NCI-H1092 treated with DMSO at 0.1 percent for 48 hours (cell line): ENCODE data around the gene MAPK8IP3.

ENCODE experiments used
- DNase-seq: peaks from one replicate; lab custom pipeline; 2025; lab: John Stamatoyannopoulos, UW

Gene MAPK8IP3

DNA sequence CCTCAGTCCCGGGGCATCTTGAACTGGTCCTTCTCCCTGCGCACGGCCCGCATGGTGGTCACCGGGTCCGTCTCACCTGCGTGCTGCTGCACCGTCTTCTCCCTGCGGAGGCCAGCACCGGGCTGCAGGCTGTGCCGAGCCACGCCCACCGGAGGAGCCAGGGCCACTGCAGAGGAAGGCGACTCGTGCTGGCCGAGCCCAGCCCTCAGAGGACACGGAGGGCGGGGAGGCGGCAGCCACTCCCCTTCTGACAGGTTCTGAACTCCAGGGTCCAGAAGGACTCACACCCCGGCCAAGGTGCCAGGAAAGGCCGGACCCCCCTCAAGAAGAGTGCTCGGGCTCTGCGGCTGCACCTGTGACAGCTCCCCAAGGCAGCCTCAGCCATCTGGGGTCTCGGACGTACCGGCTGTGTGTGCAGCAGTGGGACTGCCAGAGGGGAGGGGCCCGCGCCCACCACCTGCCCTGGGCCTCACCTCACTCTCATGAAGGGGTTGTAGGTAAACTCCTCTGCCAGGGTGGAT, 103.3 kb downstream of the MAPK8IP3 start:
- no peak for DNase-seq

DNA sequence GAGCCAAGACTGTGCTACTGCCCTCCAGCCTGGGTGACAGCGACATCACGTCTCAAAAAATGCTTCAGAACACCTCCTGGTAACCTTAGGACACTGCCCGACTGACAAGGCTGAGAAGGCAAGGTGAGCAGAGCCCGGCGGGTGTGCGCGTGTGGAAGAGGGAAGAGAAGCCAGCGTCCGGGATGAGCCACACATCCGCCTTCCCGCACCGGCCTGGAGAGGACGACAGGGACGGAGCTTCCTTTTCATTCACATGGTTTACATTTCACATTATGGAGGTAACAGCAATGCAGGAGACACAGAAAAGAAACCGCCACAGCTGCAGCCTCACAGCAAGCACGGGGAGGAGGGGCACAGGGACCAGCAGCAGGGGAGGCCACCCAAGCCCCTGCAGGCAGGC, 104.1 kb downstream of the MAPK8IP3 start:
- DNase-seq = no peak

DNA sequence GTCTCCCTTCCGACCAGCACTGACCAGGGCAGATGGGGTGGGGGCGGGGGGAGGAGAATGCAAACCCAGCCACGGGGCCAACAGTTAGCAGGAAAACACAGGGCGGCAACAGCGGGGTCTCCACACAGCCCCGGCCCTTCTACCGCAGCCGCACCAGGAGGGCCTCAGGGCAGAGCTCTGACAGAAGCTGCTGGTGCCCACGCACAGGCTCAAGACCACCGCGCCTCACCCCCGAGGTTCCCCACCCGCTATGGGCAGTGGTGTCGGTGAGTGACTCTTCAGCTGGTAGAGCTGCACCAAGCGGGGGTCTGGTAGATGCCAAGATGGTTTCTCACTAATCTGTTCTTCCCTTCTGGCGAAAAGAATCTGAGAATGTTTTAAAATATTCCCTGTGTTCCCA, 104.5 kb downstream of the MAPK8IP3 start:
- DNase-seq = no peak

DNA sequence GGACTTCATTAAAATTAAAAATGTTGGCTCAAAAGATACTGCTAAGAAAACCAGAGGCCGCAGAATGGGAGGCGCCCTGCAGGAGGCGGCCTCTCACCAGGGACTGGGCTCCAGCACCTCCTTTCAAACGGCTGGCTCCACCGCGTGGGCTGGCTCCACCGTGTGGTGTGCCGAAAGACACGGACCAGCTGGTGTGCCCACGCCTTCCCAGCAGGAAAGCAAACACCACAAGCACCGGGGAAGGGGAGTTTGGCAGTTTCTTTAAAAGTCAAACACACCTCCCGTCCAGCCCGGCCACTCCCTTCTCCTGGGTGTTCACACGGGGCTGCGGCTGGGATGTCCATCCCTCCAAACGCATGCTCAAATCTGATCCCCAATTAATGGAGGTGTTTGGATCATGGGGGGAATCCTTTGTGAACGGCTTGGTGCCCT, 106.8 kb downstream of the MAPK8IP3 start:
- peak; percentile 65 for DNase-seq

DNA sequence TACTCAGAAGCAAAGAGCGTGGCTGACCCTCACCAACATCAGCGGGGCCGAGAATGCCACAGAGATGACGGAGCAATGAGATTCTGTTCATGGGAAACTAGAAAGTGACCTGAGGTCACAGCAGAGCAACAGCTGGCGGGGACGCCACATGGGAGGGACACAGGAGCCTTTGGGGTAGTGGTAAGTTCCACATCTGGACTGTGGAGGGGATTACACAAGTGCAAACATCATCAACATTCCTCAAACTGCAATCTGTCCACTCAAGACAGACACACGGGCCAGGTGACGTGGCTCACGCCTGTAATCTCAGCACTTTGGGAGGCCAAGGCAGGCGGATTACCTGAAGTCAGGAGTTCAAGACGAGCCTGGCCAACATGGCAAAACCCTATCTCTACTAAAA, 109.5 kb downstream of the MAPK8IP3 start:
- DNase-seq = no peak

DNA sequence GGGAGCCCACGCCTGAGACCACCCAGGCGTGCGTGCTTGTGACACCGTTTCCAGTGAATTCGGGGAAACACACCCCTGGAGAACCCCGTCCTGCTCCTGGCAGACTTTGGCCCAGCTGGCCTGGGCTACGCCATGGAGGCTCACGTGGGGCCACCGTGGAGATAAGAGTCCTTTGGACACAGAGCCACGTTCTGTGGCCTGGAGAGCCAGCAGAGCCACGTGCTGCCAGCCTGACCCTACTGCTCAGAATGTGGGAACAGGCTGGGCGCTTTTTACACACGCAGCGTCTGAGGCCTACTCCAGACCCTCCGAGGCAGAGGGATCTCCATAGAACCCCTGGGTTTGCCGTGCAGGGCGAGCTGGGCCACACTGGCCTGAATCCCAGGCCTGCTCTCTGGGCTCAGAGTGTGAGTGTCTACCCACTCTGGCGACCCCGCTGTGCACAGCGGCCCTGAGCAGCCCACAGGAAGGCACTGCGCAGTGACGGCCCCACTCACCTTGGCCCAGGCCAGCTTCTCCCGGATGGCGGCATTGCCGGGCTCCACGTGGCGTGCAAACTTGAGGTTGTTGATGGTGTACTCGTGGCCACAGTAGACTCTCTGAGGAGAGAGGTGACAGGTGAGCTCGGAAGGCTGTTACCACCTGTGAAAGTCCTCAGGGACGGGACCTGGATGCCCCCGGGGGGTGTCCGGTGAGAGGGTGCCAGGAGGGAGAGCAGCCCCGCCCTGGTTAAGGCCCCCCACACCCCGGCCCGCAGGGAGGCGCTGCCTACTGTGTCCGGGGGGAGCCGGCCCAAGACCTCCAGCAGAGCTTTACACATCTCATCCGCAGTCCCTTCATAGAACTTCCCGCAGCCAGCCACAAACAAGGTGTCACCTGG, 110.6 kb downstream of the MAPK8IP3 start:
- no peak for DNase-seq

DNA sequence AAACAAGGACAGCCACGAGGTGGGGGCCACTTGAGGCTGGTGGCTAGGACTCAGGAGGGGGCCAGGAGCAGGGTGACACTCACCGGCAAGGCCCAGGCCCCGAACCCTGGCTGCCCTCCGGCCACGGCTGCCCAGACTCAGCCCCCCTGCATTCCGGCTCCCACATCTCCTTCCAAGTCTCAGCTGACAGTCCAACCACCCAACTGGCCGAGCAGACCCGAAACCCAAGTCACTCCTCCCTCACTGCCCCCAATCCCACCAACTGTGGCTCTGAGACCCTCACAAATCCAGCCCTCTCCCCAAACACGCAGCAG, 111.2 kb downstream of the MAPK8IP3 start:
- DNase-seq = no peak

DNA sequence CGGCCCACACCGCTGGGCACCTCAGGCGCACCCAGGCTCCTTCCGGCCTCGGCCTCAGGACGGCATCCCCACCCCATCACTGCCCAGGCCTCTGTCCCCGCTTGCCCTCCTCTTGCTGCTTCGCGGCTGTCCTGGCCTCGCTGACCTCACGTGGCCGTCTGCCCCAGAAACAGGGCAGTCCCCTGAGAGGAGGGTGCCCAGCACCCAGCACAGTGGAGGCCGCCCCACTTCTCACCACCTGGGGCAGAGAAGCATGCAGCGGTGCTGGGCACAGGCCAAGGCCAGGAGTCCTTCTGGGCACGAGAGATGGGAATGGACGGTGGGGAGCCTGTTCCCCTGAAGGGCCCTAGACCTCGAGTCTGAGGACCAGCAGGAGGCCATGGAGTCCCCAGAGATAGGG, 111.7 kb downstream of the MAPK8IP3 start:
- no peak for DNase-seq

DNA sequence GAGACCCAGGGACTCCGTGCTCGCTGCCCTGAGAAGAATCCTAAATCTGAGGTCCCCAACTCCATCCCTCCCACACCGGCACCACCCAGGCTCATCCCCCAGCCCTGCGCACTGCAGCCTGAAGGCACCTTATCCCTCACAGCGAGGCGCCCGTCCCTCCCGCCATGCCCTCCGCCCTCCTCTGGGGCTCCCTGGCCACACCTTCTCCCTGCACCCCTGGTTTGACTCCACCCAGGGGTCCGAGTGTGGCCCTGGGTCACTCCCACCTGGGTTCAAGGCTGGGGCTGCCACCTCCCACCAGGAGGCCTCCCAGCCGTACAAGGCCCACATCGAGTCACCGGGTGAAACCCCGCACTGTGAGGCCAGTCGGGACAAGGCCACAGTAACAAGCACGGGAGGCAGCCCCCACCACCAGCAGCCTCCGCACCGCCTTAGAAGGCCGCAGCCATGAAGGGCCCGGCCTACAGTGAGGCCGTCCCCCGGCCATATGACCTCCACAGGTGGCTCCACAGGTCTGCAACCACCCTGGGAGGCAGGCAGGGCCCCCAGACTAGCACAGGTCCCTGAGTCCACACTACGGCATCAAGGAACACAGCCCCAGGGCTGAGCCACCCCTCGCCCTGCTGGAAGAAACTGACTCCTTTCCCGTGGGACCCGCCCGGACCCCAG, 112.3 kb downstream of the MAPK8IP3 start:
- DNase-seq = no peak

DNA sequence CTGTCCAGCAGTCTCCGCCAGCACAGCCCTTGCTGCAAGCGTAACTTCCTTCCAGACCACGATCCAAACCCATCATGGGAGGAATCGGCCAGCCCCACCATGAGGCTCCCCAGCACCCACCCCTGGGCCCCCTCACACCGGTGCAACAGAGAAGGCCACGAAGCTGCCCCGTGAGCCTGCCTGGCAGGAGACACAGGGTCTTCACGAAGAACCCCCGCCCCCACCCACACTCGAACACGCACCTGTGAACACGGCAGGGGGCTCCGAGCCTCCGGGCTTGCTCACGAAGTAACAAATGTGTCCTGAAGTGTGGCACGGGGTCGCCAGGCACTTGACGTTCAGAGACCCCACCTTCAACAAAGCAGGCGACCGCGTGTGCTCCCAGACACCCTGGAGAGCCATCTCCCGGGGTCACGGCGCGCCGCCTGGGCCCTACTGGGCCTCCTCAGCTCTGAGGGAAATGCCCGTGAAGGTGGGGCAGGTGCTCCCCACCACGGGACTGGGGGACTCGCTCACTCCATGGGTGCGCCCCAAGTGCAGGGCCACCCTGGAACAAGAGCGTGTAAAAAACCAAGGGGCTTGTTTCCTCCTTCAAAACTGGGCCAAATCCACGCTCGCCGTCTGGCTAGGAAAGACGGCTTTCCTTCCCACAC, 113.0 kb downstream of the MAPK8IP3 start:
- DNase-seq = no peak

DNA sequence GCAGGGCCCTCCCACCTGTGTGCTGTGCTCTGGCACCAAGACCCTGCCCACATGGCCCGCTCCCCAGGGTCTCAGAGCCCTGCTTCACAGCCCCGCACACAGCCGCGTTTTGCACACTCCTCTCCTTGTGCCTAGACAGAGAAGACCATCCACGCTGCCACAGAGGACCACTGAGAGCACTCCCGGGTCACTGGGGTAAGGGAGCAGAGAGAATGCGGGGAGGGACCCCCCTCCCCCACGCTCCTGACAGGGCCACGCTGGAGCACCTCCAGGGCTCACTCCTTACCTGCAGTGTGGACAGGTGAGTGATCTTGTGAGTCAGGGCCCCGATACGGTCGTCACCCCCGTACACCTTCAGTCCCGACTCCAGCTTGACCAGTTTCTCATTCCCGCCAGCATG, 113.6 kb downstream of the MAPK8IP3 start:
- DNase-seq = no peak
